ENCODE measurements around the gene ICAM5. TPM values are rescaled to one million over a fixed set of nuclear protein-coding genes. Genes with fewer than 3 reads are reported as not detected.

The ICAM5 gene
- total RNA-seq, 1 experiment from 2014 or later: 1.6 TPM

DNA sequence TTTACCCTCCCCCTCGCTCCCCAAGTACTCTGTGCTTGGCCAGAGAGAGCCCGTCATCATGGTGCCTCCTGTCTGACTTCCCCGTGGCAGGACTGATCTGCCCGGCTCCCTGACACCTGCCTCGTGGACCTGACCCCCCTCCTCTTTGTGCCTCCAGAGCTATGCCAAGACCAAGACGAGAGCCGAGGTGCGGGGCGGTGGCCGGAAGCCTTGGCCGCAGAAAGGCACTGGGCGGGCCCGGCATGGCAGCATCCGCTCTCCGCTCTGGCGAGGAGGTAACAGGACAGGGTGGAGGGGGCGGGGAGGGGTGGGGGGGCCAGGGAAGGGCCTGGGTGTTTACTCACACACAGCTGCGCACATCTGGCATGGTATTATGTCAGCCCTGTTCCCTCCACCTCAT lies 33.2 kb upstream of the ICAM5 start:
- Histone ChIP-seq H3K23ac (ENCODE audit: insufficient read length, low read depth, low read length) (no peak overlapping the region), H3K4ac (ENCODE audit: low read depth, low read length) (no peak overlapping the region), H3K9ac (ENCODE audit: extremely low read depth, insufficient read length, low read length) (no peak overlapping the region), H3K27ac (ENCODE audit: insufficient read length, low read depth, low read length) (no peak overlapping the region), H3K23me2 (ENCODE audit: insufficient read length, low read depth, low read length, poor library complexity, severe bottlenecking) (peaks cover 4% of the 10 kb centered on the region), H3K79me1 (ENCODE audit: insufficient read depth, low read depth, low read length, poor library complexity, severe bottlenecking) (peaks cover 2% of the 10 kb centered on the region), H4K5ac (ENCODE audit: insufficient read length, low read depth, low read length) (no peak overlapping the region), H2BK120ac (ENCODE audit: low read depth, low read length, poor library complexity, severe bottlenecking) (no peak overlapping the region), H3K4me2 (ENCODE audit: insufficient read depth, insufficient read length, low read length) (no peak overlapping the region), H2BK20ac (ENCODE audit: low read depth, low read length, poor library complexity, severe bottlenecking) (no peak overlapping the region), H2BK12ac (ENCODE audit: insufficient read length, low read depth, low read length) (no peak overlapping the region), H4K8ac (replicated peaks; ENCODE audit: insufficient read length, low read depth, low read length) (no peak overlapping the region), H2BK15ac (ENCODE audit: low read depth, low read length) (no peak overlapping the region), H2AFZ (ENCODE audit: low read length) (no peak overlapping the region), H3T11ph (ENCODE audit: low read length) (no peak overlapping the region), H3K18ac (ENCODE audit: insufficient read length, low read depth, low read length) (no peak overlapping the region), H3K9me3 (ENCODE audit: control insufficient read depth, low read depth, low read length) (no peaks in the 10 kb centered on the region), H2AK5ac (ENCODE audit: insufficient read length, low read length) (no peak overlapping the region), H3K56ac (ENCODE audit: insufficient read length, low read depth, low read length) (no peak overlapping the region), H3K79me2 (ENCODE audit: insufficient read depth, low read length) (no peaks in the 10 kb centered on the region), H3K27me3 (ENCODE audit: insufficient read depth, low read length) (no peaks in the 10 kb centered on the region), H4K91ac (ENCODE audit: insufficient read length, low read depth, low read length) (no peak overlapping the region), H3K14ac (ENCODE audit: insufficient read depth, low read length) (no peak overlapping the region), H3K4me1 (ENCODE audit: insufficient read depth, low read length) (no peaks in the 10 kb centered on the region; the same call in 1 of the 2 replicates), H4K20me1 (ENCODE audit: control insufficient read depth, insufficient read depth, insufficient read length) (peaks cover 4% of the 10 kb centered on the region), H2BK5ac (ENCODE audit: insufficient read length, low read length) (no peak overlapping the region)
- Mint-ChIP-seq H3K27me3 (ENCODE audit: low read depth) (no peaks in the 10 kb centered on the region), H3K36me3 (ENCODE audit: insufficient read depth in 1 of 3, low read depth in 3 of 3) (peaks cover 29 to 57% (median 49%) of the 10 kb centered on the region in 3 experiments; a peak in 6 of 7 replicates), H3K4me3 (no peak overlapping the region), H3K9me3 (no peaks in the 10 kb centered on the region; a peak in 1 of 5 replicates), H3K27ac (no peak overlapping the region), H3K4me1 (peaks cover 5 to 9% of the 10 kb centered on the region in 2 experiments)
- DNase-seq: no peak
- no CpG with 5 or more reads among the region's 18 CpGs for WGBS (ENCODE audit: extremely low coverage, insufficient read length, low lambda C conversion rate)
- TF ChIP-seq, protein P1, sequence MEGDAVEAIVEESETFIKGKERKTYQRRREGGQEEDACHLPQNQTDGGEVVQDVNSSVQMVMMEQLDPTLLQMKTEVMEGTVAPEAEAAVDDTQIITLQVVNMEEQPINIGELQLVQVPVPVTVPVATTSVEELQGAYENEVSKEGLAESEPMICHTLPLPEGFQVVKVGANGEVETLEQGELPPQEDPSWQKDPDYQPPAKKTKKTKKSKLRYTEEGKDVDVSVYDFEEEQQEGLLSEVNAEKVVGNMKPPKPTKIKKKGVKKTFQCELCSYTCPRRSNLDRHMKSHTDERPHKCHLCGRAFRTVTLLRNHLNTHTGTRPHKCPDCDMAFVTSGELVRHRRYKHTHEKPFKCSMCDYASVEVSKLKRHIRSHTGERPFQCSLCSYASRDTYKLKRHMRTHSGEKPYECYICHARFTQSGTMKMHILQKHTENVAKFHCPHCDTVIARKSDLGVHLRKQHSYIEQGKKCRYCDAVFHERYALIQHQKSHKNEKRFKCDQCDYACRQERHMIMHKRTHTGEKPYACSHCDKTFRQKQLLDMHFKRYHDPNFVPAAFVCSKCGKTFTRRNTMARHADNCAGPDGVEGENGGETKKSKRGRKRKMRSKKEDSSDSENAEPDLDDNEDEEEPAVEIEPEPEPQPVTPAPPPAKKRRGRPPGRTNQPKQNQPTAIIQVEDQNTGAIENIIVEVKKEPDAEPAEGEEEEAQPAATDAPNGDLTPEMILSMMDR (conservative IDR thresholded peaks at IDR 0.05): no peak
